GM04504 (cell line): ENCODE results near the gene TSHB.
"Not testable (repeated sequence)": the region's sequence is repeated elsewhere in the genome, so short reads cannot be mapped to it uniquely, and the experiment has no call there.

ENCODE experiments used
- DNase-seq: peaks from one replicate; pipeline ENCODE4 v3.0.0-alpha.2; 2012; ENCODE audit warnings: low read depth

TSHB gene

GRCh38 chr1:115029526-115029925, at the start of gene TSHB:
Gene TSHB, plus strand, starts transcription at chr1:115029826. Its CDS starts 3,537 bp downstream, at chr1:115033363.
- no peak for DNase-seq

GRCh38 chr1:114982251-114982650, 47.4 kb upstream of the TSHB start:
- no peak for DNase-seq

DNA sequence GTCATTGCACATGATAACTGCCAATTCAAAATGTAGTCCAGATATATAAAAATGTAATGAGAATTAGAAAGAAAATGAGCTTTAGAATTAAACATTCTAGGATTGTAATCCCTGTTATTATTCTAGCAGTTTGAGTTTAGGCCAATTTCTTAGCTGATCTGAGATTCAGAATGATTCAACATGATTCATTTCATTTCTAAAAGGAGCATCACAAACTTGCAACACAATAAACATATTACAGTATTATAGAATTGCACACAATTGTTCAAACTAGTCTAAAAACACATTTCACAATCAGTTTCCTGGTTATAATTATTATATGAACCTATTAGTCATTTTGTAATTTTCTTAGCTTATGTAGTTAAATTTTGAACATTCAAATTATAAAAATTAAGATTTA, 43.3 kb upstream of the TSHB start:
- DNase-seq: peak; percentile 4

DNA sequence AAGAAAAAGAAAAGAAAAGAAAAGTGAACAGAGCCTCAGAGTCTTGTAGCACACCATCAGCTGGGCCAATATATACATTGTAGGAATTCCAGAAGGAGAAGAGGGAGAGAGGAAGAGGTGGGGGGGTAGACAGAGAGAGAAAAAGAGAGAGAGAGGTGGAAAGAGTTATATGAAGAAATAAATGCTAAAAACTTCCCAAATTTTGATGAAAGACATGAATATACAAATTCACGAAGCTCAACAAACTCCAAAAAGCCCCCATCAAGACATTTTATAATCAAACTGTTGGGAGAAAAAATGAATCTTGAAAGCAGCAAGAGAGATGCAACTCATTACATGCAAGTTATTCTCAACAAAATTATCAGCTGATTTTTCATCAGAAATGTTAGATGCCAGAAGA, 41.5 kb upstream of the TSHB start:
- DNase-seq: no peak

DNA sequence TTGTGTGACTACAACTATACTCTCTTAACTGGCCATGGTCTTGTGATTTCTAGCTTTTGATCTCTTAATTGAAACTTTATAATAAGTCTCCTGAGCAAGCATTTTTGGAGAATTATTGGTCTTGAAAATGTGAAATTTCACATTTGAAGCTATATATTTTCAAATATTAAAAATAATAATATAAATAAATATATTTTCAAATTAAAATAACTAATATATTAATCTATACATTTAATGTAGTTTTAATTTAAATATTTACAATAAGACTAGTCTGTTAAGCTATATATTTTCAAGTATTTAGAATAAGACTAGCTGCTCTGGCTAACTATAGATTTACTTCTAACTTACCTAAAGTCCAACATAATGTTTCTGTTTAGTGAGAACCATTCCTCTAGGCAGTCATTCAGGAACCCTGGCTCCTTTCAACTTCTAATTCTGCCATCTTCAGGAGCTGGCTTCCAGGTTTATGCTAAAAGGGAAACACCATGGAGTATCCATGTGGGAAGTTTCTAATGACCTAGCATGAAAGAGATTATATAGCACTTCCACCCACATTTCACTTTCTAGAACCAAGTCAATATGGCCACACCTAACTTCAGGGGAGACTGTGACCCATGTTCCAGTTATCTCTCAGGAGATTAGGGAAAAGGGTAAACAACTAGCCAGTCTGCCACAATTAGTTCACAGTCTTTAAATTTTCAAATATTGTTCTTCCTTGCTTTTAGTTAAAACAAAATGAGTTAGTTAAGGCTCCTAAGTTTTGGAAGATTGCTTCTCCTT, 31.9 kb upstream of the TSHB start:
- DNase-seq: no peak

DNA sequence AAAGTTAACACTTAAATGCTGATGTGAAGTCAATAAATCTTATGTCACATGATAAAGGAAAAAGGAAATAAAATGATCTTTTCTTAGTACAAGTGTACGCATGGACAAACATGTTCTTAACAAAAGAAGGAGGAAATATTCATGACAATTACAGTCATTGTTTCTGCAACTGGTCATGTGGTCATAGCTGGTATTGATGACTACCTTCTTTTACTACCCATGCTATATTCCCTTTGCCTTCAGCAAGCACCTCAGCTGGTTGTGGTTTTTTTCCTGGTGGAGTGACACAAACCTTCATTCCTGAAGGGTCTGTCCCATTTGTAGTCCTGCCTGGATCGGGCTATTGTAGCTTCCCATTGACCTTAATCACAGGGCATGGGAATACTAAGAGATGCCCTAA, 23.4 kb upstream of the TSHB start:
- DNase-seq: no peak

GRCh38 chr1:115012006-115012405, 17.6 kb upstream of the TSHB start:
- no peak for DNase-seq

GRCh38 chr1:115012434-115012833, 17.2 kb upstream of the TSHB start:
- no peak for DNase-seq

DNA sequence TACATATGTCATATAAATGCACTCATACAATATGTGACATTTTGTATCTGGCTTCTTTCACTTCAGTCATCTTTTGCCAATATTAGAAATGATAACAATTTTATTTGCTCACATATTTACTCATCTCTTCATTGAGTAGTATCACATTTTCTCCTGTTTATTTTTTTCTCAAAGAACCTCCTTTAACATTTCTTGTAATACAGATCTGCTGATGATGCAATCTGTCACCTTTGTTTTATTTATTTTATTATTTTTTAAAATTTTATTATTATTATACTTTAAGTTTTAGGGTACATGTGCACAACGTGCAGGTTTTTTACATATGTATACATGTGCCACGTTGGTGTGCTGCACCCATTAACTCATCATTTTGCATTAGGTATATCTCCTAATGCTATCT, 15.8 kb upstream of the TSHB start:
- no peak for DNase-seq

DNA sequence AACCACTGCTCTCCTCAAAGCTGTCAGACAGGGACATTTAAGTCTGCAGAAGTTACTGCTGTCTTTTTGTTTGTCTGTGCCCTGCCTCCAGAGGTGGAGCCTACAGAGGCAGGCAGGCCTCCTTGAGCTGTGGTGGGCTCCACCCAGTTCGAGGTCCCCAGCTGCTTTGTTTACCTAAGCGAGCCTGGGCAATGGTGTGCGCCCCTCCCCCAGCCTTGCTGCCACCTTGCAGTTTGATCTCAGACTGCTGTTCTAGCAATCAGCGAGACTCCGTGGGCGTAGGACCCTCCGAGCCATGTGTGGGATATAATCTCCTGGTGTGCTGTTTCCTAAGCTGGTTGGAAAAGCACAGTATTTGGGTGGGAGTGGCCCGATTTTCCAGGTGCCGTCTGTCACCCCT, 10.1 kb upstream of the TSHB start:
- DNase-seq: not testable (repeated sequence)

DNA sequence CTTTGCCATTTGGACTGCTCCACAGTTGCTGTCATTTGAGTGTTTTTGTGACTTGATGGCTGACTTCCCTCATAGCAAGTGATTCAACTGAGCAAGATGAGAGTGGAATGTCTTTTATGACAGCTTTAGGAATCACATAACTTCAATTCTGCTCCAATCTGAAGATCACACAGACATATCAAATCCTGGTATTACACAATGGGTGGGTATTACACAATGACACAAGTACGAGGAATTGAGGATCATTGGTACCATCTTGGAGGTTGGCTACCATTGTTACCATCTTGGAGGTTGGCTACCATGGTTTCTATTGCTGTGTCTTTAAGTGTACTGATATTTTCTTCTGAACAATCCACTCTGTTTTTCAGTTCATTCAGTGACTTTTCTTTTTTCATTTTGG, 8.5 kb upstream of the TSHB start:
- DNase-seq: no peak

DNA sequence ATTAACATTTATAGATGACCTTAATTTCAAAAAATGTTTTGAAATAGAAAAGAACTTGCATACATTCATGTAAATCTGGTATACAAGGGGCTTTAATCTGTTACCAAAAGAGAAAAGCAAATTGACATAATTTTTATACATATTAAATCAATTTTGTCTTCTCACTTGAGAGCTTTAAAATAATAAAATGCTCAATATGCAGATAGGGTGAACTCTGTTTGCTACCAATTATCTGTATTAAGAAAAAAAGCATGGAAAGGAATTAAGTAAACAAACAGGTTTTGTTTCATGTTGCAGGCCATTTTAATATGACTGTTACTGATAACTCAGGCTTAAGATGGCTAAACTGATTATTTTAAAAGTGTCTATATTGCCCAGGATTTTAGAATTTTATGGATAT, 6.0 kb upstream of the TSHB start:
- no peak for DNase-seq

DNA sequence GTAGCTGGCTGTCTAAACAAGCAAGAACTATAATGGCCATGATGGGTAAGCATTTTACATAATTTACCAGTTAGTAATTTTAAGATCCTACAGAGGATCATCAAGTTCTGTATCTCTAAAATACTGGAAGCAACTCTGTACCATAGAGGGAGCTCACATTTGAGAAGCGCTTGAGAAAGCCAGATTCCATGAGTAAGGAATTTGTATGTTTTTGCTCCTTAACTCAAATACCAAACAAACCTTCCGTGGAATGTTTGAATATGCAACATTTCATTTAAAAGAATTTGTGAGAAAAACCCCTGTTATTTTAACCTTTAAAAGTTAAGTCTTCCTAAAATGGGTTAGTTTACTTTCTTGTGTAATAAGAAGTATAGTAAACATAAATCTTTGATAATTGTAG, 2.0 kb downstream of the TSHB start:
- DNase-seq: no peak

- no peak for DNase-seq
These were observed 6.0 kb downstream of the TSHB start for GRCh38 chr1:115035652-115036051.

- no peak for DNase-seq
These were observed 7.3 kb downstream of the TSHB start for GRCh38 chr1:115036814-115037507.

- no peak for DNase-seq
These were observed 10.9 kb downstream of the TSHB start for GRCh38 chr1:115040501-115040900.

- DNase-seq: no peak
These were observed 12.0 kb downstream of the TSHB start for GRCh38 chr1:115041654-115042053.

- no peak for DNase-seq
These were observed 17.1 kb downstream of the TSHB start for GRCh38 chr1:115046751-115047150.

DNA sequence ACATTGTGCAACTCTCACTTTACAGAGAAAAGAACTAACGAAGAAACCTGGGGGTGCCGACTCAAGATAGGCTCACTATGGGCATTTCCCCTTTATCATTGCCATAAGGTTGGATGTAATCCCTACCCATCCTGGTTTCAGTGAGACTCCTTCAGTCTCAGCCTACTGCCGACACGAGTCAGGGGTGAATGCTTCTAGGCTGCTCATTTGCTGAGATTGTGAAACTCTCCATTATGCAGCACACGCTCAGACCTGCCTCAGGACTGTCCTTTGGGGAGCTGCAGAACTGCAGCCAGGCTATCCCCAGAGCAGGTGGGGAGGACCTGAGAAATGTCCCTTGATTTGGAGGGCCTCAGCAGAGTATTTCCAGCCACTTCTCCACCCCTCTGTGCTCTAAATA, 22.2 kb downstream of the TSHB start:
- no peak for DNase-seq

- DNase-seq: no peak
These were observed 22.9 kb downstream of the TSHB start for GRCh38 chr1:115052454-115053083.

GRCh38 chr1:115056395-115056798, 26.8 kb downstream of the TSHB start:
- DNase-seq: no peak

DNA sequence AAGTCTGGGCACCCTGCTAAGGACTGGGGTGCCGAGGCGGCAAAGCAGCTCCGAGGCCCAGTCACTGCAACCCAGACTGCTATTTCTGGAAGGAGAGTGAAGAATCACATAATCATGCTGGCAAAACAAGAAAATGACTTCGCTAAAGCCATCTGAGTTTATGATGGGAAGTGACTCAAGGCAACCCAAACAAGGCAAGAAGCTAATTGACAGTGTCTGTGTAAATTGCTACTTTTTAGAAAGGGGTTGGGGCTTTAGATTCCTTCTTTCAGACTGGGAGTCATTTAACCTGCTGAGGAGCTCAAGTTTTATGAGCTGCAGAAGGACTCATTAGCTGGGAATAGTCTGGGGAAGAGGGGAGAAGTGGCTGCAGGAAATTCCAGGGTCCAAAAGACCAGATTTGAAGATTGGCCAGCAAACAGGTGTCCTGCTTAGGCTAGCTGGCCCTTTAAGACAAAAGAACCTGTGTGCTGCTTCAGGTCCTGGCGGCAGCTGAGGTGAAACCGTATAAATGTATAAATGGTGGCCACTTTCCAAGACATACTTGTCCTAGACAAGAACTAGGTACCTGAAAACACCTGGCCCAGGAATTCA, 28.1 kb downstream of the TSHB start:
- DNase-seq: no peak

- DNase-seq: no peak
These were observed 29.7 kb downstream of the TSHB start for GRCh38 chr1:115059316-115059715.
